ENCODE results near the gene LRRC74A.

Gene LRRC74A

GRCh38 chr14:76863724-76864407, 37.7 kb downstream of the LRRC74A start:
- FAIRE-seq = peak; percentile 89
- TF ChIP-seq SPI1 (IDR thresholded peaks at IDR 0.05; ENCODE audit: low read depth, low read length) = peak; percentile 70
- TF ChIP-seq PAX5 (IDR thresholded peaks at IDR 0.05; ENCODE audit: insufficient read depth, low read length, severe bottlenecking) = no peak
- no peak for DNase-seq (ENCODE audit: insufficient read length, low spot score)

- DNase-seq (ENCODE audit: insufficient read length, low spot score) = no peak
- TF ChIP-seq POLR2A (IDR thresholded peaks at IDR 0.05; ENCODE audit: low read depth, low read length) (no peak), TAF1 (IDR thresholded peaks at IDR 0.05; ENCODE audit: low read depth, low read length) (no peak), POU2F2 (IDR thresholded peaks at IDR 0.05; ENCODE audit: low read depth, low read length) (no peak), POLR2AphosphoS5 (IDR thresholded peaks at IDR 0.05; ENCODE audit: low read depth, low read length) (no peak), SPI1 (IDR thresholded peaks at IDR 0.05; ENCODE audit: low read depth, low read length) (no peak), PAX5 (IDR thresholded peaks at IDR 0.05; ENCODE audit: insufficient read depth, low read length, severe bottlenecking) (no peak)
- FAIRE-seq = no peak
These were observed 40.2 kb downstream of the LRRC74A start for GRCh38 chr14:76866456-76866855.

GRCh38 chr14:76867516-76868453, 41.6 kb downstream of the LRRC74A start:
- peak; percentile 90 for FAIRE-seq
- DNase-seq (ENCODE audit: insufficient read length, low spot score) = no peak
- TF ChIP-seq PAX5 (IDR thresholded peaks at IDR 0.05; ENCODE audit: insufficient read depth, low read length, severe bottlenecking) (no peak), TAF1 (IDR thresholded peaks at IDR 0.05; ENCODE audit: low read depth, low read length) (no peak), SPI1 (IDR thresholded peaks at IDR 0.05; ENCODE audit: low read depth, low read length) (peak; percentile 88), POLR2A (IDR thresholded peaks at IDR 0.05; ENCODE audit: low read depth, low read length) (no peak), POLR2AphosphoS5 (IDR thresholded peaks at IDR 0.05; ENCODE audit: low read depth, low read length) (no peak)

- FAIRE-seq (no peak), DNase-seq (ENCODE audit: insufficient read length, low spot score) (no peak)
- TF ChIP-seq POLR2AphosphoS5 (IDR thresholded peaks at IDR 0.05; ENCODE audit: low read depth, low read length) (no peak), SPI1 (IDR thresholded peaks at IDR 0.05; ENCODE audit: low read depth, low read length) (no peak), TAF1 (IDR thresholded peaks at IDR 0.05; ENCODE audit: low read depth, low read length) (no peak), POLR2A (IDR thresholded peaks at IDR 0.05; ENCODE audit: low read depth, low read length) (no peak), PAX5 (IDR thresholded peaks at IDR 0.05; ENCODE audit: insufficient read depth, low read length, severe bottlenecking) (no peak), POU2F2 (IDR thresholded peaks at IDR 0.05; ENCODE audit: low read depth, low read length) (no peak)
These were observed 42.4 kb downstream of the LRRC74A start for GRCh38 chr14:76868454-76869170.

- no peak for DNase-seq (ENCODE audit: insufficient read length, low spot score)
- no peak for TF ChIP-seq POU2F2 (IDR thresholded peaks at IDR 0.05; ENCODE audit: low read depth, low read length)
- TF ChIP-seq PAX5 (IDR thresholded peaks at IDR 0.05; ENCODE audit: insufficient read depth, low read length, severe bottlenecking) = no peak
- no peak for TF ChIP-seq POLR2AphosphoS5 (IDR thresholded peaks at IDR 0.05; ENCODE audit: low read depth, low read length)
- FAIRE-seq = no peak
These were observed 44.0 kb downstream of the LRRC74A start for GRCh38 chr14:76870166-76870565.

- peak; percentile 81 for FAIRE-seq
- DNase-seq (ENCODE audit: insufficient read length, low spot score) = peak; percentile 61
- TF ChIP-seq POU2F2 (IDR thresholded peaks at IDR 0.05; ENCODE audit: low read depth, low read length) (no peak), TAF1 (IDR thresholded peaks at IDR 0.05; ENCODE audit: low read depth, low read length) (no peak), POLR2AphosphoS5 (IDR thresholded peaks at IDR 0.05; ENCODE audit: low read depth, low read length) (no peak), SPI1 (IDR thresholded peaks at IDR 0.05; ENCODE audit: low read depth, low read length) (no peak), POLR2A (IDR thresholded peaks at IDR 0.05; ENCODE audit: low read depth, low read length) (no peak), PAX5 (IDR thresholded peaks at IDR 0.05; ENCODE audit: insufficient read depth, low read length, severe bottlenecking) (no peak)
These were observed 46.7 kb downstream of the LRRC74A start for GRCh38 chr14:76872796-76873432.

GRCh38 chr14:76874734-76875133, 48.5 kb downstream of the LRRC74A start:
- DNase-seq (ENCODE audit: insufficient read length, low spot score) (no peak), FAIRE-seq (no peak)
- no peak for TF ChIP-seq TAF1 (IDR thresholded peaks at IDR 0.05; ENCODE audit: low read depth, low read length)
- TF ChIP-seq POU2F2 (IDR thresholded peaks at IDR 0.05; ENCODE audit: low read depth, low read length) = no peak
- no peak for TF ChIP-seq POLR2AphosphoS5 (IDR thresholded peaks at IDR 0.05; ENCODE audit: low read depth, low read length)
- no peak for TF ChIP-seq SPI1 (IDR thresholded peaks at IDR 0.05; ENCODE audit: low read depth, low read length)
- TF ChIP-seq POLR2A (IDR thresholded peaks at IDR 0.05; ENCODE audit: low read depth, low read length) = no peak
- TF ChIP-seq PAX5 (IDR thresholded peaks at IDR 0.05; ENCODE audit: insufficient read depth, low read length, severe bottlenecking) = no peak

- peak; percentile 96 for FAIRE-seq
- TF ChIP-seq POLR2AphosphoS5 (IDR thresholded peaks at IDR 0.05; ENCODE audit: low read depth, low read length) (no peak), POU2F2 (IDR thresholded peaks at IDR 0.05; ENCODE audit: low read depth, low read length) (no peak), PAX5 (IDR thresholded peaks at IDR 0.05; ENCODE audit: insufficient read depth, low read length, severe bottlenecking) (no peak), TAF1 (IDR thresholded peaks at IDR 0.05; ENCODE audit: low read depth, low read length) (no peak)
- DNase-seq (ENCODE audit: insufficient read length, low spot score) = peak; percentile 52
These were observed 49.9 kb downstream of the LRRC74A start for GRCh38 chr14:76876076-76876475.

GRCh38 chr14:76877871-76878270, 51.7 kb downstream of the LRRC74A start:
- TF ChIP-seq POU2F2 (IDR thresholded peaks at IDR 0.05; ENCODE audit: low read depth, low read length) = no peak
- no peak for TF ChIP-seq POLR2A (IDR thresholded peaks at IDR 0.05; ENCODE audit: low read depth, low read length)
- TF ChIP-seq PAX5 (IDR thresholded peaks at IDR 0.05; ENCODE audit: insufficient read depth, low read length, severe bottlenecking) = no peak
- TF ChIP-seq TAF1 (IDR thresholded peaks at IDR 0.05; ENCODE audit: low read depth, low read length) = no peak
- TF ChIP-seq POLR2AphosphoS5 (IDR thresholded peaks at IDR 0.05; ENCODE audit: low read depth, low read length) = no peak
- TF ChIP-seq SPI1 (IDR thresholded peaks at IDR 0.05; ENCODE audit: low read depth, low read length) = no peak
- no peak for FAIRE-seq
- no peak for DNase-seq (ENCODE audit: insufficient read length, low spot score)
